GM18511 (cell line): ENCODE results near the gene HGFAC.

Experiments used
- ATAC-seq: cut with Tn5 transposase; IDR thresholded peaks from one replicate; pipeline ENCODE4 v1.9.1; 2021; ENCODE audit warnings: mild to moderate bottlenecking, moderate library complexity; ENCODE audit not compliant: unreplicated experiment

Gene HGFAC

GRCh38 chr4:3485011-3485791, 43.4 kb downstream of the HGFAC start:
- no peak for ATAC-seq

- no peak for ATAC-seq
These were observed 44.2 kb downstream of the HGFAC start for GRCh38 chr4:3485886-3486540.

GRCh38 chr4:3486541-3487540, 45.1 kb downstream of the HGFAC start:
- ATAC-seq, result no peak

GRCh38 chr4:3487861-3488260, 46.1 kb downstream of the HGFAC start:
- ATAC-seq, result no peak

- no peak for ATAC-seq
These were observed 47.1 kb downstream of the HGFAC start for GRCh38 chr4:3488820-3489219.

GRCh38 chr4:3489451-3489962, 47.7 kb downstream of the HGFAC start:
- ATAC-seq, result no peak

GRCh38 chr4:3491681-3492405, 50.1 kb downstream of the HGFAC start:
- ATAC-seq, result no peak

- ATAC-seq, result no peak
These were observed 51.3 kb downstream of the HGFAC start for GRCh38 chr4:3492741-3493719.

- no peak for ATAC-seq
These were observed 52.1 kb downstream of the HGFAC start for GRCh38 chr4:3493720-3494461.

GRCh38 chr4:3494462-3494871, 52.7 kb downstream of the HGFAC start:
- ATAC-seq, result no peak

GRCh38 chr4:3495204-3495975, 53.6 kb downstream of the HGFAC start:
- ATAC-seq, result no peak

- no peak for ATAC-seq
These were observed 54.3 kb downstream of the HGFAC start for GRCh38 chr4:3496021-3496420.

- ATAC-seq, result no peak
These were observed 55.3 kb downstream of the HGFAC start for GRCh38 chr4:3497095-3497494.

- ATAC-seq, result no peak
These were observed 56.0 kb downstream of the HGFAC start for GRCh38 chr4:3497523-3498389.

- ATAC-seq, result no peak
These were observed 56.6 kb downstream of the HGFAC start for GRCh38 chr4:3498407-3498806.
